Adipocyte (in vitro differentiated cells): Measurements from ENCODE around the gene DYNC1I2.

Source experiments
- DNase-seq: peaks from one replicate; pipeline ENCODE4 v3.0.0-alpha.2; 2015; ENCODE audit warnings: low read depth
- H3K27me3 ChIP-seq: replicated peaks from 2 replicates; pipeline ENCODE4 v1.7.0; 2013; ENCODE audit warnings: mild to moderate bottlenecking, low read length, moderate library complexity; ENCODE audit not compliant: control insufficient read depth, insufficient read depth
- H3K36me3 ChIP-seq: 2 replicates; pipeline ENCODE4 v1.7.0; 2013; ENCODE audit warnings: low read length, mild to moderate bottlenecking, moderate library complexity; ENCODE audit not compliant: control insufficient read depth, insufficient read depth, severe bottlenecking
- H3K4me1 ChIP-seq: 2 replicates; pipeline ENCODE4 v1.7.0; 2013; ENCODE audit warnings: mild to moderate bottlenecking, low read length, moderate library complexity; ENCODE audit not compliant: control insufficient read depth, insufficient read depth
- H3K4me3 ChIP-seq: 2 replicates; pipeline ENCODE4 v1.7.0; 2013; ENCODE audit warnings: mild to moderate bottlenecking, low read length, moderate library complexity
- H3K9ac ChIP-seq: 2 replicates; pipeline ENCODE4 v1.7.0; 2013; ENCODE audit warnings: mild to moderate bottlenecking, low read length, moderate library complexity
- H3K9me3 ChIP-seq: 2 replicates; pipeline ENCODE4 v1.7.0; 2013; ENCODE audit warnings: mild to moderate bottlenecking, low read length, moderate library complexity; ENCODE audit not compliant: control insufficient read depth

DYNC1I2 gene

DNA sequence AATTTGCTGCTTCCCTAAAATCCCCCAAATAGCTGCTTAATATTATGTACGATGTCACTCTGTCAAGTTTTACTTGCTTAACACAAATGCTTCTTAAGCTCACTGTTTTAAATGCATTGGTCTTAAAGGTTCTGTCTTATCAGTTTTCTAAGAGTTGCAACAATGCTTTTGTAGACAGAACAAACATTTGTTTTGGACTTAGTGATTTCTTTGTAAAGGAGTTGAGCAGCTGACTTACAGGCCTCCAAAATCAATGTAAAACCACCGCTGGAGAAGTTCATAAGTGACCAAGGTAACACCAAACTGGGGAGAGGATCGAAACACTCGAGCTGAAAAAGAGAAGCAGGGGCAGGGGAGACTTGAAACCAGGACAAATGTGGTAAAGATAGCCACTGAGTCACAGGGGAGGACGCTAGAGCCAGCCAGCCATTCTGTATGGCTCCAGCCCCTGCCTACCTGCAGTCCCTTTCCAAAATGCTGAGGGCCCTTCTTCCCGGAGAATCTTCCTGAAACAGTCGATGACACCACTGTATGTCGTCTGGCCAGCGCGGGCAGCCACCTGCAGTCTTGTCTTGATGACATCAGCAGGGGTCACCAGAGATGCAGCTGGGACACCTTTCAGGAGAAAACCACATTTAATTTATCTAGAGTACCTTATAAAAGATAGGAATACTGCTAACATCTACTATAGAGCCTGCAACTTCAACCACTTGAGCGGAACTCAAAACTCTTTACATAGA, 100.2 kb downstream of the DYNC1I2 start:
- H3K9me3 ChIP-seq = no peaks in the 10 kb centered on the region
- no peaks in the 10 kb centered on the region for H3K4me1 ChIP-seq
- H3K27me3 ChIP-seq = no peaks in the 10 kb centered on the region
- H3K36me3 ChIP-seq = peaks cover 60% of the 10 kb centered on the region
- no peak overlapping the region for H3K4me3 ChIP-seq
- DNase-seq = no peak
- H3K9ac ChIP-seq = no peak overlapping the region

- Histone ChIP-seq H3K4me1 (no peaks in the 10 kb centered on the region), H3K9ac (no peak overlapping the region), H3K9me3 (no peaks in the 10 kb centered on the region), H3K36me3 (peaks cover 58% of the 10 kb centered on the region), H3K27me3 (no peaks in the 10 kb centered on the region), H3K4me3 (no peak overlapping the region)
- no peak for DNase-seq
Measured at GRCh38 chr2:171788316-171788993, 101.2 kb downstream of the DYNC1I2 start.

GRCh38 chr2:171789956-171790355, 102.7 kb downstream of the DYNC1I2 start:
- peaks cover 4% of the 10 kb centered on the region for H3K4me1 ChIP-seq
- no peak overlapping the region for H3K4me3 ChIP-seq
- H3K9me3 ChIP-seq = no peaks in the 10 kb centered on the region
- H3K9ac ChIP-seq = no peak overlapping the region
- no peak for DNase-seq
- peaks cover 44% of the 10 kb centered on the region for H3K36me3 ChIP-seq
- no peaks in the 10 kb centered on the region for H3K27me3 ChIP-seq

- no peak overlapping the region for H3K9ac ChIP-seq
- no peak overlapping the region for H3K4me3 ChIP-seq
- H3K4me1 ChIP-seq = peaks cover 4% of the 10 kb centered on the region
- H3K27me3 ChIP-seq = no peaks in the 10 kb centered on the region
- H3K36me3 ChIP-seq = peaks cover 35% of the 10 kb centered on the region
- H3K9me3 ChIP-seq = no peaks in the 10 kb centered on the region
- no peak for DNase-seq
Measured at GRCh38 chr2:171791361-171791760, 104.1 kb downstream of the DYNC1I2 start.

GRCh38 chr2:171792157-171792556, 104.9 kb downstream of the DYNC1I2 start:
- DNase-seq = no peak
- peaks cover 4% of the 10 kb centered on the region for H3K4me1 ChIP-seq
- no peak overlapping the region for H3K4me3 ChIP-seq
- H3K9me3 ChIP-seq = no peaks in the 10 kb centered on the region
- peaks cover 27% of the 10 kb centered on the region for H3K36me3 ChIP-seq
- no peaks in the 10 kb centered on the region for H3K27me3 ChIP-seq
- H3K9ac ChIP-seq = no peak overlapping the region

- no peaks in the 10 kb centered on the region for H3K27me3 ChIP-seq
- peaks cover 4% of the 10 kb centered on the region for H3K4me1 ChIP-seq
- H3K36me3 ChIP-seq = peaks cover 22% of the 10 kb centered on the region
- DNase-seq = no peak
- no peak overlapping the region for H3K9ac ChIP-seq
- H3K9me3 ChIP-seq = no peaks in the 10 kb centered on the region
- no peak overlapping the region for H3K4me3 ChIP-seq
Measured at GRCh38 chr2:171792886-171793580, 105.8 kb downstream of the DYNC1I2 start.

DNA sequence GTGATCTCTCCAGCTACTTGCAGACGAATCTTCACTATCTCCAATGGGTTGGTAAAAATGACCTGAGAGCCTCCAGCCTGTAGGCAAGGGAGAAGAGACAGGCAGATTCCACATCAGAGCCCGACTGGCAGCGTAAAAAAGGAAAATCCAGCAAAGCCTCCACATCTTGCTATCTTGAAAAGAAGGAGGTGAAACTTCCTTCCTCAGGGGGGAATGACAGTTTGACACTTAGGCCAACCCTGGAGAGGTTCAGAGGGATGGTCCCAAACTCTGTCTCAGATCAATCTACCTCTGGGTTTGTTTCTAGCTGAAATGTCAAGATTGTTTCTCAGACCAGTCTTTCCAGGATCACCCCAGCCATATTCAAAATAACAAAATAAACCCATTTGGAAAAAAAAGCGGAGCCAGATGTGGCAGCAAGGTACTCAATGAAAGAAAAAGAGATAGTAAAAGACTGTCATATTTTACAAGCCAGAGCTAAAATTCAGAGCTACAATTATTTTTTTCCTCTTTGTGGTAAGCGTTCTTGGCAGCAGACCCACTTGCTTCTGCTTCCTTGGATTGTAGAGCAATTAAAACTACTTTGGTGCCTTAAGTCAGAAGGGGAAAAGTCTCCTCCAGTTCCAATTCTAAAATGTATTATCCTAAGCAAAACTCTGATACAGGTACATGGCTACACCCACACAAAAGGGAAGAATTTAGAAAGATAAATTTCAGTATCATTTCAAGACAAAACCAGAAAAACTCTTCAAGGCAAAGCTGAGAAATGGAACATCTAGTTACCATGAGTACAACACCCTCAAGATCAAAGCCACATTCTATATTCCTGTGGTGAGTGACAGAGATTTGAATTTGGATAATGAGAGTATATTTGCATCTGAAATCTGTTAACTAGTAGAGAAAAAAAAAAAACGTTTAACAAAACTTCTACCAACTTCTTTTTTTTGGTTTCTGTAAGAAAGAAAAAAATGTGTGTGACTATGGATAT, 106.7 kb downstream of the DYNC1I2 start:
- peak; percentile 28 for DNase-seq
- no peak overlapping the region for H3K4me3 ChIP-seq
- H3K9ac ChIP-seq = no peak overlapping the region
- peaks cover 19% of the 10 kb centered on the region for H3K36me3 ChIP-seq
- H3K4me1 ChIP-seq = peaks cover 10% of the 10 kb centered on the region
- no peaks in the 10 kb centered on the region for H3K9me3 ChIP-seq
- no peaks in the 10 kb centered on the region for H3K27me3 ChIP-seq

- peaks cover 25% of the 10 kb centered on the region for H3K36me3 ChIP-seq
- H3K4me3 ChIP-seq = no peak overlapping the region
- H3K27me3 ChIP-seq = no peaks in the 10 kb centered on the region
- H3K9ac ChIP-seq = no peak overlapping the region
- no peaks in the 10 kb centered on the region for H3K9me3 ChIP-seq
- no peak for DNase-seq
- H3K4me1 ChIP-seq = peaks cover 10% of the 10 kb centered on the region
Measured at GRCh38 chr2:171794918-171795317, 107.6 kb downstream of the DYNC1I2 start.
